K562 (cell line): ENCODE measurements around the gene DEPP1. TPM values are rescaled to one million over a fixed set of nuclear protein-coding genes. Genes with fewer than 3 reads are reported as not detected.

Experiments
- CGGBP1 ChIP-seq: fragments of 250-450 bp; sonication (Bioruptor Pico); IDR thresholded peaks from 2 replicates; pipeline ENCODE4 v1.9.0; 2021; ENCODE audit warnings: mild to moderate bottlenecking
- CREB3L1 ChIP-seq: fragments of 450-650 bp; IDR thresholded peaks from 2 replicates; pipeline ENCODE4 v1.6.1; 2014; ENCODE audit warnings: low read depth, mild to moderate bottlenecking, moderate library complexity, borderline replicate concordance
- FOXO4 ChIP-seq: fragments of 450-650 bp; formaldehyde crosslinking; IDR thresholded peaks from 2 replicates; pipeline ENCODE4 v1.4.0; 2020; ENCODE audit warnings: mild to moderate bottlenecking, moderate library complexity
- GTF2B ChIP-seq: IDR thresholded peaks from 2 replicates; pipeline ENCODE4 v1.6.1; 2011; ENCODE audit not compliant: insufficient read length; ENCODE audit errors: extremely low read depth
- HMGN3 ChIP-seq: IDR thresholded peaks from 2 replicates; pipeline ENCODE4 v1.6.1; 2011; ENCODE audit warnings: borderline replicate concordance, low read depth, mild to moderate bottlenecking, mixed read lengths, low read length; ENCODE audit not compliant: insufficient read length; ENCODE audit errors: extremely low read depth
- NKRF ChIP-seq: fragments of 450-650 bp; IDR thresholded peaks from 2 replicates; pipeline ENCODE4 v1.6.1; 2016; ENCODE audit warnings: borderline replicate concordance
- STAT6 ChIP-seq: sonication (generic); formaldehyde crosslinking; IDR thresholded peaks from 2 replicates; pipeline ENCODE4 v1.8.1; 2023; ENCODE audit warnings: mild to moderate bottlenecking, missing genetic modification reagents
- TAF15 ChIP-seq: fragments of 200-400 bp; formaldehyde crosslinking; IDR thresholded peaks from 2 replicates; pipeline ENCODE4 v1.6.1; 2017; ENCODE audit warnings: mild to moderate bottlenecking, low read depth, low read length, moderate library complexity
- ZBTB43 ChIP-seq: sonication (generic); formaldehyde crosslinking; IDR thresholded peaks from 2 replicates; pipeline ENCODE4 v1.8.0; 2023; ENCODE audit warnings: mild to moderate bottlenecking, missing genetic modification reagents
- ZNF740 ChIP-seq, 3 experiments: fragments of 200-800 bp in 1 of 3; sonication (Bioruptor generic) in 1 of 3; sonication (generic) in 1 of 3; formaldehyde crosslinking in 1 of 3; IDR thresholded peaks; 2 replicates each; pipeline versions ENCODE4 v1.6.1 to v1.8.0; 2016 to 2022; ENCODE audit warnings: mild to moderate bottlenecking in 2 of 3, missing compliant biosample characterization in 2 of 3, missing genetic modification characterization in 2 of 3, missing genetic modification reagents in 1 of 3
- polyA plus RNA-seq, 8 experiments: library from polyadenylated mRNA; depleted of rRNA in 4 of 8; stranded (reverse) in 5 of 8; unstranded in 3 of 8; fragments of >200 nt; fragmentation: Nextera tagmentation in 2 of 8; fragmentation: Illumina TruSeq in 1 of 8; extraction: Ambion mirVana in 2 of 8; extraction: Trizol in 1 of 8; gene quantifications; 2 replicates each; pipeline versions ENCODE4 v1.2.1 to v1.2.3, GENCODE V29; 2011 to 2014; ENCODE audit warnings: inconsistent platforms in 1 of 8, missing spikeins in 1 of 8
- total RNA-seq, 7 experiments: library from RNA; depleted of rRNA in 6 of 7; stranded (reverse); fragments of >200 nt in 6 of 7; fragmentation: Illumina TruSeq in 2 of 7; extraction: Trizol in 2 of 7; gene quantifications; 2 replicates each; pipeline versions ENCODE4 v1.2.1 to v1.2.3, GENCODE V29; 2011 to 2021; ENCODE audit warnings: low replicate concordance in 1 of 7

The DEPP1 gene
- total and polyA plus RNA-seq, 9 of the 15 experiments (the other 6 are each of a cell fraction or from before 2014, with no cell fraction given), result 0.04 to 0.54 (median 0.20) TPM; not detected in 1

- no peak for TF ChIP-seq CREB3L1
- no peak for TF ChIP-seq TAF15
- no peak for TF ChIP-seq GTF2B
- no peak for TF ChIP-seq NKRF
- no peak for TF ChIP-seq ZBTB43 (CRISPR knock-in tag)
- TF ChIP-seq ZNF740 (CRISPR knock-in tag; IDR thresholded peaks at IDR 0.05), result peak; percentile 20; the same call in 1 of the 2 replicates
- TF ChIP-seq ZNF740 (tag; IDR thresholded peaks at IDR 0.05), result no peak
- no peak for TF ChIP-seq HMGN3
- no peak for TF ChIP-seq CGGBP1 (CRISPR knock-in tag)
- TF ChIP-seq STAT6 (CRISPR knock-in tag), result no peak
- TF ChIP-seq FOXO4 (CRISPR knock-in tag), result no peak
These were observed 3.8 kb downstream of the DEPP1 start (continued) for GRCh38 chr10:44974628-44975430.
